ENCODE measurements around the gene E2F2.

The E2F2 gene

DNA sequence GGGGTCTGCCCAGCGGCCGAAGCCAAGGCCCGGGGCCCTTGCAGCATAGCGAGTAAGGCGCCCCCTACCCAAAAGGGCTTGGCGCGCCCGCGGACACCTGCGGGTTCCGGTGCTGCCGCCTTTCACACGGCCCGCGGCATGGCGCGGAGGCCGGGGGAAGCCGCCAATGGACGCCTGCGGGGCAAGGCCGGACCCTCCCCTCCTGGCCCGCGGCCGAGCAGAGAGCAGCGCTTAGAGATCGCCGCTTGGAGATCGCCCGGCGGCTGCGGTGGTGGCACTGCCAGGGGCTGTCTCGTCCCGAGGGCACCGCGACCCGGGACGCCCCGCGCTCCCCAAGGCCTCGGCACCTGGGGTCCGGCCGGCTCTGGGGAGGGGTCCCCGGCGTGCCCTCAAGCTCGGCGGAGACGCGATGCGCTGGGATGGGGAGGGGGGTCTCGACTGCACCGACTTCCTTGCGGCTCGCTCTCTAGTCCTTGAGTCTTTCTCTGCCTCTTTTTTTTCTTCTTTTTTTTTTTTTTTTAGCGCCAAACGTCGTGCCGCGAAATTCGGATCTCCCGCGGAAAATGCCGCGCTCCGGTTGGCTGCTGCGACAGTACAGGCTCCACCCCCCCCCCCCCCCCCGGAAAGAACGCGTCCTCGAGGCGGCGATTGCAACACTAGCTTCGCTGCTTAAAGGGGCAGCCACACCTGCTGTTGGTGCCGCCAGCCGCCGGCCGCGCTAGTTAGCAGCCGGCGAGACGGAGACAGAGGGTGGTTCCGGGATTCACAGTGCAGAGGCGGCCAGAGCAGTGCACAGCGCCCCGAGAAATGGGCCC lies at the start of gene E2F2:
Gene E2F2, minus strand, starts transcription at position 487 of the 815 bp plus-strand sequence. Its CDS starts 440 bp downstream, at position 47.
- peak; percentile 63 for DNase-seq (ENCODE audit: low read depth)
- peak; percentile 25 for TF ChIP-seq CTCF (IDR thresholded peaks at IDR 0.05; ENCODE audit: low read depth, low read length, missing control alignments)
- peak within 1 kb of the TSS; percentile 83 for H3K4me3 ChIP-seq (ENCODE audit: low read depth, low read length)

GRCh38 chr1:23578997-23579363 lies 47.9 kb upstream of the E2F2 start:
- TF ChIP-seq CTCF (IDR thresholded peaks at IDR 0.05; ENCODE audit: low read depth, low read length, missing control alignments) = no peak
- no peak overlapping the region for H3K4me3 ChIP-seq (ENCODE audit: low read depth, low read length)
- no peak for DNase-seq (ENCODE audit: low read depth)

DNA sequence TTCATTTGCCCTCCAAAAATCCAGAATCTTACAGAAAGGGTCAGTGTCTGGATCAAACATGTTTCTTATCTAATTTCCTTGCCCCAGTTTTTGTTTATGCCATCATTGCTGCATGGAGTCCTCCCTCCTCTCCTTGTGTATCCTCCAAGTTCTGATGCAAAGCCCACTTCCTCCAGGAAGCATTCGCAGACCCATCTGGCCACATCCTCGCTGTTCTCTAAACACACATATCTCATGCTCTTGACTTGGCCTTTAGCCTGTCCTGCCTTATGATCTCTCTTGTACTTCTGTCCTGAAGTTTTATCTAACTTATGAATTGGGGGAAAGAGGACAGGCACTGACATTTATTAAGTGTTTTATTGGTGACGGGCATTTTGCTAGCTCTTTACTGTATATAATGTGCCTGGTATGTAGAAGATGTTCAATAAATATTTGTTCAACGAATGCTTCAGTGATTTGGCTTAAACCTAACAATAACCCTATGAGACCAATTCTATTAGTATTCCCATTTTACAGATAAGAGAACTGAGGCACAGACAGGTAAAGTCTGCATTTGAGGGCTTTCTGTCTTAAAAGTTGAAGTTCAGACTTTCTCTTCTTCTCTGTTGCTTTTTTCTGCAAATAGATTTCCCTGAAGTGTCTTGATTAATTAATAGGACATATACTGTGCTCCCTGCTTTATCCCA lies 47.4 kb upstream of the E2F2 start:
- no peak for DNase-seq (ENCODE audit: low read depth)
- H3K4me3 ChIP-seq (ENCODE audit: low read depth, low read length) = no peak overlapping the region
- no peak for TF ChIP-seq CTCF (IDR thresholded peaks at IDR 0.05; ENCODE audit: low read depth, low read length, missing control alignments)

DNA sequence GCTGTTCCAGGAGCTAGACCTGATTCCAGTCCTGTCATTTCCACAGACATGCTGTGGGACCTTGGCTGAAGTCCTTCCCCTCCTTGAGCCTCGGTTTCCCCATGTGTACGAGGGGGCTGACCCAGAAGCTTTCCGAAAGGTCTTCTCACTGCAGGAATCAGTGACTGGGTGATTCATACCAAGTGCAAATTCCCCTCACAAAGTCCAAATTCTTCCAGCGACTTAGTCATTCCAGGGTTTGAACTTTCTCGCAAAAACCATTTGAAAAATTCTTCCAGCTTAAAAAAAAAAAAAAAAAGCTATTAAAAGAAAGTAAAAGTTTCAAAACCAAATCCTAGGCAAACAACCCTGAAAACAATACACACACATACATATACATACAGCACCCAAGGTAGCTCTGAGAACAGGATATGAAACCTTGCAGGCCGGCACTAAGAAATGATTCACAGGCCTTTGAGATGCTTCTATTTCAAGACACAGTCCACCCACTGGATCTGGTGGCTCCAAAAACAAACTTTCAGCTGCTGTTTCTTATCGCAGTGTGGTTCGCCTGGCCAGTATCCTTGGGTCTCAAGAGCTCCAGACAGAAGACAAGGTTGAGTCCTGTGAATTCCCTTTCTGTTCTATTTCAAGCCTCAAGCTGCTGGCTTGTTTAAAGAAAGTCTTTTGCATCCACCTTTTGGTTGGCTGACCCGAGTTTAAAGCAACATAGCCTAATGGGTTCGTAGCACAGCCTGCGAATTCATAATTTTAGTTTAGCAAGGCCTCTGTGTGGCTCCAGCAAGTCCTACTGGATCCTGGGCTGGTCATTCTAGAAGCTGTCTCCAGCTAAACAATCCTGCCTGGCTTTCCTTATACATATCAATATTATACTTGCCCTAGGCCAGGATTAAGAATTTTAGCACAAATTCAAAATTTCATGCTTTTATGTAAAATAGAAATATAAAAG lies 46.3 kb upstream of the E2F2 start:
- peak; percentile 92 for DNase-seq (ENCODE audit: low read depth)
- no peak for TF ChIP-seq CTCF (IDR thresholded peaks at IDR 0.05; ENCODE audit: low read depth, low read length, missing control alignments)
- H3K4me3 ChIP-seq (ENCODE audit: low read depth, low read length) = peak overlapping the region; percentile 31

GRCh38 chr1:23576338-23577055 lies 45.5 kb upstream of the E2F2 start:
- no peak for TF ChIP-seq CTCF (IDR thresholded peaks at IDR 0.05; ENCODE audit: low read depth, low read length, missing control alignments)
- no peak for DNase-seq (ENCODE audit: low read depth)
- peak overlapping the region; percentile 24; the same call in 1 of the 2 replicates for H3K4me3 ChIP-seq (ENCODE audit: low read depth, low read length)

GRCh38 chr1:23575226-23575810 lies 44.3 kb upstream of the E2F2 start:
- DNase-seq (ENCODE audit: low read depth) = no peak
- H3K4me3 ChIP-seq (ENCODE audit: low read depth, low read length) = no peak overlapping the region
- no peak for TF ChIP-seq CTCF (IDR thresholded peaks at IDR 0.05; ENCODE audit: low read depth, low read length, missing control alignments)
